ENCODE results near the gene TBC1D2. TPM values are rescaled to one million over a fixed set of nuclear protein-coding genes. Genes with fewer than 3 reads are reported as not detected.

TBC1D2 gene
- total and polyA plus RNA-seq, 2 of the 4 experiments (the other 2 are of a cell fraction) = 36.9 to 62.7 TPM

- in situ Hi-C loops (cut with MboI; ENCODE audit: low sequenced_read_pairs) (no loop called here), intact Hi-C loops (cut with micrococcal nuclease) (no loop called here), dilution Hi-C loops (cut with HindIII; ENCODE audit: low sequenced_read_pairs, unreplicated experiment) (no loop called here)
- H2BK5ac ChIP-seq (ENCODE audit: low read depth, low read length, poor library complexity, severe bottlenecking) = no peak overlapping the region
- H2BK120ac ChIP-seq (ENCODE audit: low read depth, low read length) = no peak overlapping the region
- ATAC-seq (ENCODE audit: low read depth) (no peak), DNase-seq (no peak)
- no peak overlapping the region for H3K27ac ChIP-seq (ENCODE audit: insufficient read depth, low read length)
- H3K56ac ChIP-seq (ENCODE audit: extremely low read depth, insufficient read depth, low read length) = no peak overlapping the region
- no peaks in the 10 kb centered on the region for H3K36me3 ChIP-seq (ENCODE audit: control insufficient read depth, insufficient read depth, low read length)
- H3K4ac ChIP-seq (ENCODE audit: low read depth, low read length) = no peak overlapping the region
- no peaks in the 10 kb centered on the region for H4K20me1 ChIP-seq (ENCODE audit: insufficient read depth, low read length)
- H4K91ac ChIP-seq (ENCODE audit: insufficient read depth, low read depth, low read length) = no peak overlapping the region
- no peak overlapping the region for H3K4me3 ChIP-seq (ENCODE audit: insufficient read depth, low read depth, low read length)
- BruUV-seq (replicated peaks) = no TSS peak
- no peak overlapping the region for H3K4me2 ChIP-seq (ENCODE audit: low read depth, low read length)
- no peaks in the 10 kb centered on the region for H3K79me1 ChIP-seq (ENCODE audit: low read depth in 1 of 2, low read length in 2 of 2)
- no peak overlapping the region for H3K18ac ChIP-seq (ENCODE audit: low read depth, low read length)
- TF ChIP-seq MXI1 (IDR thresholded peaks at IDR 0.05; ENCODE audit: borderline replicate concordance, low read depth, low read length) (no peak), MAZ (IDR thresholded peaks at IDR 0.05; ENCODE audit: borderline replicate concordance, low read depth, low read length) (no peak), CTCF (conservative IDR thresholded peaks at IDR 0.05; ENCODE audit: low read depth, low read length) (no peak), POLR2A (IDR thresholded peaks at IDR 0.05; ENCODE audit: low read depth, low read length) (no peak), RFX5 (IDR thresholded peaks at IDR 0.05; ENCODE audit: low read depth, low read length) (no peak), RAD21 (IDR thresholded peaks at IDR 0.05; ENCODE audit: low read length) (no peak), CHD1 (IDR thresholded peaks at IDR 0.05; ENCODE audit: low read depth, low read length) (no peak), RCOR1 (IDR thresholded peaks at IDR 0.05; ENCODE audit: insufficient replicate concordance, low read length) (no peak)
- TF ChIP-seq, protein P1, sequence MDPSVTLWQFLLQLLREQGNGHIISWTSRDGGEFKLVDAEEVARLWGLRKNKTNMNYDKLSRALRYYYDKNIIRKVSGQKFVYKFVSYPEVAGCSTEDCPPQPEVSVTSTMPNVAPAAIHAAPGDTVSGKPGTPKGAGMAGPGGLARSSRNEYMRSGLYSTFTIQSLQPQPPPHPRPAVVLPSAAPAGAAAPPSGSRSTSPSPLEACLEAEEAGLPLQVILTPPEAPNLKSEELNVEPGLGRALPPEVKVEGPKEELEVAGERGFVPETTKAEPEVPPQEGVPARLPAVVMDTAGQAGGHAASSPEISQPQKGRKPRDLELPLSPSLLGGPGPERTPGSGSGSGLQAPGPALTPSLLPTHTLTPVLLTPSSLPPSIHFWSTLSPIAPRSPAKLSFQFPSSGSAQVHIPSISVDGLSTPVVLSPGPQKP (IDR thresholded peaks at IDR 0.05; ENCODE audit: borderline replicate concordance, low read depth, low read length) = no peak
- no peaks in the 10 kb centered on the region for H3K27me3 ChIP-seq (ENCODE audit: control insufficient read depth, insufficient read depth, low read length)
- no peaks in the 10 kb centered on the region for H3K9me3 ChIP-seq (ENCODE audit: control insufficient read depth, insufficient read depth, low read length)
- H2BK20ac ChIP-seq (ENCODE audit: low read depth, low read length) = no peak overlapping the region
- H2AK5ac ChIP-seq (ENCODE audit: low read depth, low read length) = no peak overlapping the region
- H3K23ac ChIP-seq (ENCODE audit: low read depth, low read length) = no peak overlapping the region
- H3K9me1 ChIP-seq (ENCODE audit: insufficient read depth, low read length) = no peaks in the 10 kb centered on the region
- peaks cover 6% of the 10 kb centered on the region; the same call in 1 of the 2 replicates for H3K4me1 ChIP-seq (ENCODE audit: control insufficient read depth, insufficient read depth, low read length)
- H2BK15ac ChIP-seq (ENCODE audit: low read depth, low read length) = no peak overlapping the region
- no peak overlapping the region for H4K8ac ChIP-seq (ENCODE audit: low read depth in 2 of 2, low read length in 2 of 2)
- CTCF ChIA-PET = no interaction called here
- no peak overlapping the region for H2AFZ ChIP-seq (replicated peaks; ENCODE audit: low read length, poor library complexity)
- POLR2A ChIA-PET (ENCODE audit: unreplicated experiment) = interaction anchor here (0.5 kb wide), 1 partner anchor 95 kb away, joined by 3 read pairs; no protein-coding TSS in a partner anchor
- no CpG with 5 or more reads among the region's 3 CpGs for WGBS, 2 experiments (ENCODE audit: extremely low coverage in 2 of 2, insufficient read length in 1 of 2)
- H3K14ac ChIP-seq (replicated peaks; ENCODE audit: low read depth, low read length) = no peak overlapping the region
- H3K9ac ChIP-seq (ENCODE audit: low read depth, low read length) = no peak overlapping the region
- H2AK9ac ChIP-seq (replicated peaks; ENCODE audit: low read depth, low read length, poor library complexity) = no peak overlapping the region
- H4K5ac ChIP-seq (ENCODE audit: low read depth, low read length) = no peak overlapping the region
Measured at GRCh38 chr9:98150721-98151120, 104.7 kb downstream of the TBC1D2 start.

All from IMR-90 (cell line).